Measurements from ENCODE around the gene TMEM255B.

TMEM255B gene

DNA sequence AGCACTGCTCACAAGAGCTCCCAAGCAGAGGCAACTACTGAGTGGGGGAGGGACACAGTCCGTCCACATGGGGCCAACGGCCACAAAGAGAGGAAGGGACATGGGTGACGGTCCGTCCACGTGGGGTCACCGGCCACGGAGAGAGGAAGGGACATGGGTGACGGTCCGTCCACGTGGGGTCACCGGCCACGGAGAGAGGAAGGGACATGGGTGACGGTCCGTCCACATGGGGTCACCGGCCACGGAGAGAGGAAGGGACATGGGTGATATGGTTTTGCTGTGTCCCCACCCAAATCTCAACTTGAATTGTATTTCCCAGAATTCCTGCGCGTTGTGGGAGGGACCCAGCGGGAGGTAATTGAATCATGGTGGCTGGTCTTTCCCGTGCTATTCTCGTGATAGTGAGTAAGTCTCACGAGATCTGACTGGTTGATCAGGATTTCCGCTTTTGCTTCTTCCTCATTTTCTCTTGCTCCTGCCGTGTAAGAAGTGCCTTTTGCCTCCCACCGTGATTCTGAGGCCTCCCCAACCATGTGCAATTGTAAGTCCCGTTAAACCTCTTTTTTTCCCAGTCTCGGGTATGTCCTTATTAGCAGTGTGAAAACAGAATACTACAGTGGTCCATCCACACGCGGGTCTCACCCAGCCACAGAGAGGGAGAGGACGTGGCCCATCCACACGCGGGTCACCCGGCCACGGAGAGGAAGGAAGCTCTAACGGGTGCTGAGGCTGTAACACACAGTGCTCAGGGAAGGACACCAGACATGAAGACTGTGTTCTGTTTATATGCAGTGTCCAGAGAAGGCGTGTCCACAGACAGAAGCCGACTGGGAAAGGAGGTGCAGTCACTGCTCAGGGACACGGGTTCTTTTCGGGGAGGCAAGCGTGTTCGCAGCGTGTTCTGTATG lies 56.4 kb downstream of the TMEM255B start:
- TF ChIP-seq, protein P1, sequence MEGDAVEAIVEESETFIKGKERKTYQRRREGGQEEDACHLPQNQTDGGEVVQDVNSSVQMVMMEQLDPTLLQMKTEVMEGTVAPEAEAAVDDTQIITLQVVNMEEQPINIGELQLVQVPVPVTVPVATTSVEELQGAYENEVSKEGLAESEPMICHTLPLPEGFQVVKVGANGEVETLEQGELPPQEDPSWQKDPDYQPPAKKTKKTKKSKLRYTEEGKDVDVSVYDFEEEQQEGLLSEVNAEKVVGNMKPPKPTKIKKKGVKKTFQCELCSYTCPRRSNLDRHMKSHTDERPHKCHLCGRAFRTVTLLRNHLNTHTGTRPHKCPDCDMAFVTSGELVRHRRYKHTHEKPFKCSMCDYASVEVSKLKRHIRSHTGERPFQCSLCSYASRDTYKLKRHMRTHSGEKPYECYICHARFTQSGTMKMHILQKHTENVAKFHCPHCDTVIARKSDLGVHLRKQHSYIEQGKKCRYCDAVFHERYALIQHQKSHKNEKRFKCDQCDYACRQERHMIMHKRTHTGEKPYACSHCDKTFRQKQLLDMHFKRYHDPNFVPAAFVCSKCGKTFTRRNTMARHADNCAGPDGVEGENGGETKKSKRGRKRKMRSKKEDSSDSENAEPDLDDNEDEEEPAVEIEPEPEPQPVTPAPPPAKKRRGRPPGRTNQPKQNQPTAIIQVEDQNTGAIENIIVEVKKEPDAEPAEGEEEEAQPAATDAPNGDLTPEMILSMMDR (IDR thresholded peaks at IDR 0.05; ENCODE audit: control insufficient read depth, extremely low read depth, insufficient read depth): no peak
- peak overlapping the region; percentile 69 for H3K4me3 ChIP-seq (ENCODE audit: low read depth, low read length)
- DNase-seq (ENCODE audit: low read depth): peak; percentile 19

DNA sequence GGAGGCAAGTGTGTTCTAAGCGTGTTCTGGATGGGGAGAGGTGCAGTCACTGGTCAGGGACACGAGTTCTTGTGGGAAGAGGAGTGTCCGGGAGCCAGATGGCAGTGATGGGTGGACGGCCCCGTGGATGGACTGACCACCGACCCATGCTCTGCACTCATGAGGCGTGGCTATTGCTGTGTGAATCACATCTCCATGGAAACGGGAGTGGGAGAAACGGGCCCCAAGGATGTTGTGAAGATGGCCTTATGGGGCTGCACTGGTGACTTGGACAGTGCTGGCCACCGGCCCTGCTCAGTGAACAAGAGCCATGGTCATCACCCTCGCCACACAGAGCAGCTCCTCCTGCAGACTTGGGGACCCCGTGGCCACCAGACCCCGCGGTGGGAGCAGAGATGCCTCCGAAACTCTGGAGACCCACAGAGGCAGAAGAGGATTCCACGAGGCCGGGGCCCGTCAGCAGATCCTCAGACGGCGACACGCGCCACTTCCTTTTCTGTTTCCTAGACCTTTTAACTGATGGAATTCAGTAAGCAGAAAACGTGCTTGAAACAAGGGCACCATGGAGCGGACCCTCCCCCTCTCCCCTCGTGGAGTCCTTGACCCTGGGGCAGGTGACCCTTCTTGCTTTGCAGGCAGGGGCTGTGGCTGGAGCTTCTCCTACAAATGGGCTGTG lies 57.4 kb downstream of the TMEM255B start:
- H3K4me3 ChIP-seq (ENCODE audit: low read depth, low read length): peak overlapping the region; percentile 69
- DNase-seq (ENCODE audit: low read depth): no peak
- TF ChIP-seq, protein P1 (IDR thresholded peaks at IDR 0.05; ENCODE audit: control insufficient read depth, extremely low read depth, insufficient read depth): no peak

DNA sequence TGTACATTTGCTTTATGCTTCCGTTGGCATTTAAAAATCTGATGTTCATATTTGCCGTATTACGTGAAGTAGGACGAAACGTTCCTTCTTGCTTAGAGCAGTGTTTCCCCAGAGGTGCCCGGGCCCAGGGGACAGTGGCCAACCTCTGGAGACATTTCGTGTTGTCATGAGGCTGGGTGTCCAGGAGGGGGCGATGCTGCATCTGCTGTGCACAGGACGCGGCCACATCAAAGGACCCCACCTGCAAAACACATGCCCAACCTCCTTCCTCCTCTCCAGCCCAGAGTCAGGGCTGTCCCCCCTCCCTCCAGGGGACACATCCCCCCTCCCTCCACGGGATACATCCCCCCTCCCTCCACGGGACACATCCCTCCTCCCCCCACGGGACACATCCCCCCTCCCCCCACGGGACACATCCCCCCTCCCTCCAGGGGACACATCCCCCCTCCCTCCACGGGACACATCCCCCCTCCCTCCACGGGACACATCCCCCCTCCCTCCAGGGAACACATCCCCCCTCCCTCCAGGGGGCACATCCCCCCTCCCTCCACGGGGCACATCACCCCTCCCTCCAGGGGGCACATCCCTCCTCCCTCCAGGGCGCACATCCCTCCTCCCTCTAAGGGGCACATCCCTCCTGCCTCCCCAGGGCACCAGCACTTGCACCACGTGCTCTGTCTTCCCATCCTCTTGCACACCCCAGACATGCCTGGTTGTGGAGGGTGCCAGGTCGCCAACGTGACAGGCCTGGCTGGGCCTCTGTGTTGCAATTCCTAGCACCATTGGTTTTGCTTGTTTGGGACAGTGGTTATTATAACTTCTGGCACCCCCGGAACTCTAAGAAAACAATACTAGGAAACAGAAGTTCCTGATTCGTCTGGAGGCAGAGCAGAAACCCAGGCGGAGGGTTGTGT lies 58.2 kb downstream of the TMEM255B start:
- DNase-seq (ENCODE audit: low read depth): peak; percentile 62

DNA sequence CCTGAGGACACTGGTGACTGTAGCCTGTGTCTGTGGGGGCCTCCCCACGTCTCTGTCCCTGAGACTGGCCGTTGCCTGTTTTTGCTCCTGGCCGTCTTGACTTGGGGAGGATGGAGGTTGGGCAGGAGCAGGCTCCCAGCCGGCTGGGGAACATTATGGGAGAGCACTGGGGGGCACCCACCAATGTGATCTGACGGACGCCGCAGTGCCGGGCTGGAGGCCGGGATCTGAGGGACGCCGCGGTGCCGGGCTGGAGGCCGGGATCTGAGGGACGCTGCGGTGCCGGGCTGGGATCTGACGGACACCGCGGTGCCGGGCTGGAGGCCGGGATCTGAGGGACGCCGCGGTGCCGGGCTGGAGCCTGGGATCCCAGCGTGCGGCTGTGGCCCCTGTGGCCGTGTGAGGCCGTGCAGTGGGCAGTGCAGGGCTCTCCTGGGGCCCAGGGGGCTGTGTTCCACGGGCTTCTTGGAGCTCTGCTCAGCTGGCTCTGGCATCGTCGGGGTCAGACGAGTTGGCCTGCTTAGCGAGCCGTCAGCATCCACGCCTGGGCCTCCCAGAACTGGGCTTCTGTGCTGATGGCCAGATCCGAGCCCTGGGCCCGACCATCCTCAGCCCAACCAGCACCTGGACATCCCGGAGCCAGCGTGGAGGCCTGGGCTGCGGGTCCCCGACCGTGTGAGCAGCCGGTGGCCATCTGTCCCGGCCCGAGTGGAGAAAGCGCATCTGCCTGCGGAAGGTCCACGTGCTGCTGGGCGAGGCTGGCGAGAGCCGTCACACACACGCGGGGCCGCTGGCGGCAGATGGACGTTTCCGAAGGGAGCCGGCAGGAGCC lies 59.0 kb downstream of the TMEM255B start:
- TF ChIP-seq, protein P1 (IDR thresholded peaks at IDR 0.05; ENCODE audit: control insufficient read depth, extremely low read depth, insufficient read depth): no peak
- no peak overlapping the region for H3K4me3 ChIP-seq (ENCODE audit: low read depth, low read length)
- DNase-seq (ENCODE audit: low read depth): no peak

More for the DNA sequence above, 58.2 kb downstream of the TMEM255B start:
- TF ChIP-seq, protein P1 (IDR thresholded peaks at IDR 0.05; ENCODE audit: control insufficient read depth, extremely low read depth, insufficient read depth): peak; percentile 85
- H3K4me3 ChIP-seq (ENCODE audit: low read depth, low read length): no peak overlapping the region

DNA sequence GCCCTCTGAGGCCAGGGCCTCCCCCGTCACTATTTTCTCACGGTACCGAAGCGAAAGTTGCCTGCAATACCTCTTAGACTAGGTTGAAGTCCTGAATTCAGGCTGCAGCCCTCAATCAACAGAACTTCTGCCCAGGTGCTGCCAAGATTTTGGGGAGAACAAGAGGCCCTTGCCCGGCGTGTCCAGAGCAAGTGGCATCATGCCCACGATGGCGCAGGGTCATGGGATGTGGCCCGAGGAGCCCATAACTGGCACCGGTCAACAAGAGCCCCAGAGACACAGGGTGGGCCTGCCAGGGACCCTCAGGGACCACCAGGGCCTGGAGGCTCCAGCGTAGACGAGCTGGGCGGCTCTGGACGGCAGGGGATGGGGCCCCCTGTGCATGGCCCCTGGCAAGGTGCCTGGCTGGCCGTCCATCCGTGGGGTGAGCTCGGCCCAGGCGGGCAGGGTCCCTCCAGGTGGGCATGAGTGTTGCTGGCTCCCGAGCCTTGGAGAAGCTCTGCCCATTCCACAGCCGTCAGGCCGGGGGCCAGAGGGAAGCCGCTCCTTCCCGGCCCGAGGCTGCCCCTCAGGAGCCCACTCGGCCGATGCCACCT lies 59.8 kb downstream of the TMEM255B start:
- no peak for DNase-seq (ENCODE audit: low read depth)
- no peak overlapping the region for H3K4me3 ChIP-seq (ENCODE audit: low read depth, low read length)
- TF ChIP-seq, protein P1 (IDR thresholded peaks at IDR 0.05; ENCODE audit: control insufficient read depth, extremely low read depth, insufficient read depth): no peak

Data from LNCaP clone FGC (cell line).